Mesenchymal stem cell (in vitro differentiated cells and primary cell): ENCODE measurements around the gene TM9SF3.
A peak's percentile ranks its signal among the peaks of the same experiment; 100 is the strongest.

ENCODE experiments used
- DNase-seq: peaks from one replicate; pipeline ENCODE4 v3.0.0-alpha.2; 2013
- H2AFZ ChIP-seq: one replicate; pipeline ENCODE4 v1.6.1; 2013; ENCODE audit warnings: low read depth, mild to moderate bottlenecking, control low read depth, inconsistent platforms, low read length, moderate library complexity
- H2AK5ac ChIP-seq: 2 replicates; pipeline ENCODE4 v1.6.1; 2013; ENCODE audit warnings: low read length, moderate library complexity, mild to moderate bottlenecking, inconsistent platforms; ENCODE audit not compliant: severe bottlenecking
- H2BK120ac ChIP-seq: one replicate; pipeline ENCODE4 v1.6.1; 2013; ENCODE audit warnings: low read depth, mild to moderate bottlenecking, inconsistent platforms, low read length, moderate library complexity
- H2BK12ac ChIP-seq, 2 experiments: one replicate each; pipeline ENCODE4 v1.6.1; 2013; ENCODE audit warnings: inconsistent platforms in 2 of 2, low read length in 2 of 2, mild to moderate bottlenecking in 2 of 2, moderate library complexity in 2 of 2, control low read depth in 1 of 2
- H2BK15ac ChIP-seq: one replicate; pipeline ENCODE4 v1.6.1; 2013; ENCODE audit warnings: mild to moderate bottlenecking, low read depth, inconsistent platforms; ENCODE audit not compliant: poor library complexity, severe bottlenecking
- H2BK5ac ChIP-seq: 2 replicates; pipeline ENCODE4 v1.6.1; 2013; ENCODE audit warnings: low read depth, mild to moderate bottlenecking, low read length, control low read depth, inconsistent platforms; ENCODE audit not compliant: poor library complexity, severe bottlenecking
- H3K14ac ChIP-seq, 2 experiments: one replicate each; pipeline ENCODE4 v1.6.1; 2013; ENCODE audit warnings: inconsistent platforms in 2 of 2, low read length in 2 of 2, control low read depth in 1 of 2, mild to moderate bottlenecking in 1 of 2, moderate library complexity in 1 of 2
- H3K18ac ChIP-seq, 2 experiments: one replicate each; pipeline ENCODE4 v1.6.1; 2013; ENCODE audit warnings: inconsistent platforms in 2 of 2, low read length in 2 of 2, control low read depth in 1 of 2, low read depth in 1 of 2, mild to moderate bottlenecking in 1 of 2
- H3K23ac ChIP-seq, 2 experiments: one replicate each; pipeline ENCODE4 v1.6.1; 2013; ENCODE audit warnings: inconsistent platforms in 2 of 2, low read length in 2 of 2, mild to moderate bottlenecking in 2 of 2, moderate library complexity in 2 of 2, control low read depth in 1 of 2
- H3K27ac ChIP-seq: 2 replicates; pipeline ENCODE4 v1.5.1; 2013; ENCODE audit warnings: mild to moderate bottlenecking, moderate library complexity, low read length, control low read depth, inconsistent platforms; ENCODE audit not compliant: poor library complexity, severe bottlenecking
- H3K27me3 ChIP-seq, 2 experiments: 2 replicates each; pipeline versions ENCODE4 v1.6.1 to v1.7.0; 2013; ENCODE audit warnings: low read length in 2 of 2, mild to moderate bottlenecking in 2 of 2, moderate library complexity in 2 of 2, control low read depth in 1 of 2, inconsistent platforms in 1 of 2; ENCODE audit not compliant: control insufficient read depth in 1 of 2, insufficient read depth in 1 of 2
- H3K36me3 ChIP-seq, 2 experiments: 2 replicates each; pipeline versions ENCODE4 v1.6.1 to v1.7.0; 2013; ENCODE audit warnings: low read length in 2 of 2, control low read depth in 1 of 2, inconsistent platforms in 1 of 2, low read depth in 1 of 2, mild to moderate bottlenecking in 1 of 2; ENCODE audit not compliant: insufficient read depth in 2 of 2, control insufficient read depth in 1 of 2
- H3K4ac ChIP-seq, 2 experiments: one replicate each; pipeline ENCODE4 v1.6.1; 2013; ENCODE audit warnings: inconsistent platforms in 2 of 2, low read length in 2 of 2, mild to moderate bottlenecking in 2 of 2, moderate library complexity in 2 of 2, control low read depth in 1 of 2, low read depth in 1 of 2
- H3K4me1 ChIP-seq: 2 replicates; pipeline ENCODE4 v1.6.1; 2013; ENCODE audit warnings: low read depth, low read length, control low read depth; ENCODE audit not compliant: control insufficient read depth, insufficient read depth
- H3K4me2 ChIP-seq: 2 replicates; pipeline ENCODE4 v1.6.1; 2013; ENCODE audit warnings: low read length, mild to moderate bottlenecking, inconsistent platforms; ENCODE audit not compliant: poor library complexity, severe bottlenecking
- H3K4me3 ChIP-seq, 2 experiments: 2 replicates each; pipeline versions ENCODE4 v1.5.1 to v1.7.0; 2013; ENCODE audit warnings: low read length in 2 of 2, mild to moderate bottlenecking in 2 of 2, control low read depth in 1 of 2, low read depth in 1 of 2; ENCODE audit not compliant: insufficient read depth in 1 of 2
- H3K79me1 ChIP-seq: replicated peaks from 2 replicates; pipeline ENCODE4 v1.6.1; 2013; ENCODE audit warnings: mild to moderate bottlenecking, control low read depth, low read length, inconsistent platforms; ENCODE audit not compliant: poor library complexity, severe bottlenecking
- H3K9ac ChIP-seq: 2 replicates; pipeline ENCODE4 v1.7.0; 2013; ENCODE audit warnings: mild to moderate bottlenecking, low read length, moderate library complexity
- H3K9me3 ChIP-seq: 2 replicates; pipeline ENCODE4 v1.7.0; 2013; ENCODE audit warnings: mild to moderate bottlenecking, low read length; ENCODE audit not compliant: control insufficient read depth
- H4K8ac ChIP-seq: one replicate; pipeline ENCODE4 v1.6.1; 2013; ENCODE audit warnings: inconsistent platforms, mild to moderate bottlenecking, low read length, moderate library complexity
- H4K91ac ChIP-seq: one replicate; pipeline ENCODE4 v1.6.1; 2013; ENCODE audit warnings: mild to moderate bottlenecking, low read length, inconsistent platforms
- WGBS: methylation state at CpG from one replicate; pipeline ENCODE4 v1.1.7; 2013; ENCODE audit warnings: mixed read lengths; 5-methylcytosine and 5-hydroxymethylcytosine counted together

TM9SF3 gene

GRCh38 chr10:96568402-96568801, 18.4 kb downstream of the TM9SF3 start:
- Histone ChIP-seq H2AK5ac (no peak overlapping the region), H3K23ac (no peak overlapping the region), H3K18ac (no peak overlapping the region), H3K79me1 (peaks cover 5% of the 10 kb centered on the region), H2BK5ac (no peak overlapping the region), H2AFZ (no peak overlapping the region), H3K4ac (no peak overlapping the region), H2BK120ac (no peak overlapping the region), H3K4me1 (no peaks in the 10 kb centered on the region), H4K91ac (no peak overlapping the region), H3K4me2 (no peak overlapping the region), H3K27ac (no peak overlapping the region), H3K36me3 (peaks cover 7 to 49% of the 10 kb centered on the region in 2 experiments), H4K8ac (no peak overlapping the region), H3K14ac (no peak overlapping the region), H3K9me3 (no peaks in the 10 kb centered on the region), H3K27me3 (no peaks in the 10 kb centered on the region), H2BK12ac (no peak overlapping the region), H2BK15ac (no peak overlapping the region), H3K9ac (peak overlapping the region; percentile 34), H3K4me3 (no peak overlapping the region)
- DNase-seq: no peak
- WGBS: no CpG with 5 or more reads among the region's 1 CpG

- no peak overlapping the region for H2AK5ac ChIP-seq
- H3K36me3 ChIP-seq: peaks cover 9 to 48% of the 10 kb centered on the region in 2 experiments
- no peak overlapping the region for H2AFZ ChIP-seq
- no peak overlapping the region for H2BK5ac ChIP-seq
- H3K14ac ChIP-seq: no peak overlapping the region
- H2BK120ac ChIP-seq: no peak overlapping the region
- H3K9me3 ChIP-seq: no peaks in the 10 kb centered on the region
- H3K23ac ChIP-seq: no peak overlapping the region
- WGBS: 0% methylated on average over 1 of the region's 1 CpG
- H3K27me3 ChIP-seq: no peaks in the 10 kb centered on the region
- H4K91ac ChIP-seq: no peak overlapping the region
- peak overlapping the region; percentile 9 for H3K9ac ChIP-seq
- no peak overlapping the region for H4K8ac ChIP-seq
- H3K79me1 ChIP-seq: peaks cover 5% of the 10 kb centered on the region
- no peak overlapping the region for H3K4me3 ChIP-seq
- H3K4ac ChIP-seq: no peak overlapping the region
- no peak overlapping the region for H2BK15ac ChIP-seq
- H3K4me2 ChIP-seq: no peak overlapping the region
- no peaks in the 10 kb centered on the region for H3K4me1 ChIP-seq
- H3K18ac ChIP-seq: no peak overlapping the region
- H2BK12ac ChIP-seq: no peak overlapping the region
- H3K27ac ChIP-seq: no peak overlapping the region
- peak; percentile 64 for DNase-seq
Measured at GRCh38 chr10:96565774-96566173, 21.0 kb downstream of the TM9SF3 start.

- Histone ChIP-seq H3K27ac (no peak overlapping the region), H2BK5ac (no peak overlapping the region), H3K4me1 (no peaks in the 10 kb centered on the region), H3K9ac (peak overlapping the region; percentile 37), H3K79me1 (peaks cover 15% of the 10 kb centered on the region), H2BK120ac (no peak overlapping the region), H4K91ac (no peak overlapping the region), H3K23ac (no peak overlapping the region), H2BK12ac (no peak overlapping the region), H3K4me3 (no peak overlapping the region), H4K8ac (no peak overlapping the region), H3K4me2 (no peak overlapping the region), H3K36me3 (peaks cover 6 to 65% of the 10 kb centered on the region in 2 experiments), H2AK5ac (no peak overlapping the region), H2BK15ac (no peak overlapping the region), H3K14ac (no peak overlapping the region), H2AFZ (no peak overlapping the region), H3K4ac (no peak overlapping the region), H3K9me3 (no peaks in the 10 kb centered on the region), H3K27me3 (no peaks in the 10 kb centered on the region), H3K18ac (no peak overlapping the region)
- WGBS: no CpG with 5 or more reads among the region's 3 CpGs
- DNase-seq: no peak
Measured at GRCh38 chr10:96560966-96561887, 25.6 kb downstream of the TM9SF3 start.

GRCh38 chr10:96560489-96560888, 26.3 kb downstream of the TM9SF3 start:
- peak overlapping the region; percentile 37 for H3K9ac ChIP-seq
- no peak for DNase-seq
- no peak overlapping the region for H2BK120ac ChIP-seq
- no peak overlapping the region for H2BK15ac ChIP-seq
- no peak overlapping the region for H2AK5ac ChIP-seq
- H3K79me1 ChIP-seq: peaks cover 15% of the 10 kb centered on the region
- H3K4me2 ChIP-seq: no peak overlapping the region
- H3K9me3 ChIP-seq: no peaks in the 10 kb centered on the region
- no peak overlapping the region for H2AFZ ChIP-seq
- H3K27me3 ChIP-seq: no peaks in the 10 kb centered on the region
- H3K4ac ChIP-seq: no peak overlapping the region
- H2BK5ac ChIP-seq: no peak overlapping the region
- 100% methylated on average over 1 of the region's 2 CpGs for WGBS
- no peak overlapping the region for H4K91ac ChIP-seq
- H3K14ac ChIP-seq: no peak overlapping the region
- H2BK12ac ChIP-seq: no peak overlapping the region
- H3K18ac ChIP-seq: no peak overlapping the region
- H3K4me1 ChIP-seq: no peaks in the 10 kb centered on the region
- no peak overlapping the region for H3K23ac ChIP-seq
- H3K4me3 ChIP-seq: no peak overlapping the region
- no peak overlapping the region for H4K8ac ChIP-seq
- no peak overlapping the region for H3K27ac ChIP-seq
- peaks cover 6 to 67% of the 10 kb centered on the region in 2 experiments for H3K36me3 ChIP-seq
